Thoracic aorta (tissue), 2 donors: ENCODE results near the gene DIP2A. TPM values are rescaled to one million over a fixed set of nuclear protein-coding genes. Genes with fewer than 3 reads are reported as not detected.

Source experiments
- ATAC-seq: fragments of 150-250 bp; one replicate; pipeline ENCODE4 v1.8.0; 2017; ENCODE audit warnings: low read depth; ENCODE audit not compliant: insufficient number of reproducible peaks, low FRiP score
- DNase-seq: peaks from one replicate; pipeline ENCODE4 v3.0.0-alpha.2; 2020; ENCODE audit warnings: low spot score
- H3K27ac ChIP-seq, 2 donors: fragments of 200-600 bp; sonication (generic); 1 replicate in 1 of 2; 2 replicates in 1 of 2; pipeline ENCODE4 v1.5.1; 2016; ENCODE audit warnings: mild to moderate bottlenecking in 2 of 2, moderate library complexity in 2 of 2
- H3K27me3 ChIP-seq: fragments of 200-600 bp; sonication (generic); replicated peaks from 2 replicates; pipeline ENCODE4 v1.6.0; 2016; ENCODE audit warnings: mild to moderate bottlenecking; ENCODE audit not compliant: insufficient read depth
- H3K36me3 ChIP-seq: fragments of 200-600 bp; sonication (generic); one replicate; pipeline ENCODE4 v1.5.1; 2016
- H3K4me1 ChIP-seq, 2 donors: fragments of 200-600 bp; sonication (generic); 1 replicate in 1 of 2; 2 replicates in 1 of 2; pipeline versions ENCODE4 v1.5.1 to v1.6.0; 2016; ENCODE audit warnings: low read depth in 2 of 2, mild to moderate bottlenecking in 1 of 2; ENCODE audit not compliant: control insufficient read depth in 1 of 2
- H3K4me3 ChIP-seq: fragments of 200-600 bp; sonication (generic); 2 replicates; pipeline ENCODE4 v1.5.1; 2016; ENCODE audit warnings: mild to moderate bottlenecking
- H3K9me3 ChIP-seq: fragments of 200-600 bp; sonication (generic); 2 replicates; pipeline ENCODE4 v1.5.1; 2016
- total RNA-seq, 2 donors: library from RNA; depleted of rRNA; stranded (reverse); fragments of >200 nt; gene quantifications; one replicate each; pipeline versions ENCODE4 v1.1.0 to v1.2.3, GENCODE V29; 2016
- TF ChIP-seq, protein P1 (sequence below): fragments of 200-600 bp; sonication (generic); IDR thresholded peaks from one replicate; pipeline ENCODE4 v1.5.1; 2019; ENCODE audit warnings: antibody characterized with exemption

DIP2A gene
- total RNA-seq, 2 donors from 2014 or later = 47.7 to 58.3 TPM

GRCh38 chr21:46527801-46528200 lies 69.1 kb downstream of the DIP2A start:
- no peak for ATAC-seq

DNA sequence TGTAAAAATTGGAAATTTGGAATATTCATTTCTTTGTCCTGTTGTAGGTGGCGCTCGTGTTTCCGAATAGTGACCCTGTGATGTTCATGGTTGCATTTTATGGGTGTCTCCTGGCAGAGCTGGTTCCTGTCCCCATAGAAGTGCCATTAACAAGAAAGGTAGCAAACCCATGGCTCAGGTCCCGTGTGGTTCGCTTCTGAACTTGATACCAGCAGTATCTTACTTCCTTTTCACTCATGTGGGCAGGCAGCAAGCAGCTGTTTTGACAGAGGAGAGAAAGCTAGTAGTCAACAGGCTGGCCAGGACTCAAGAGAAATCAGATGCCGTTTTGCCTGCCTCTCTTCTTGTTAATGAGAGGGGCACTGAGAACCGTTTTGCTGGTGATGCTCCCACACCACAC lies 73.4 kb downstream of the DIP2A start:
- ATAC-seq (no peak), DNase-seq (no peak)
- H3K36me3 ChIP-seq = peaks cover 27% of the 10 kb centered on the region
- H3K27me3 ChIP-seq = no peaks in the 10 kb centered on the region
- H3K27ac ChIP-seq = no peak overlapping the region
- no peak overlapping the region for H3K4me3 ChIP-seq
- no peaks in the 10 kb centered on the region for H3K9me3 ChIP-seq
- H3K4me1 ChIP-seq = no peaks in the 10 kb centered on the region
- TF ChIP-seq, protein P1, sequence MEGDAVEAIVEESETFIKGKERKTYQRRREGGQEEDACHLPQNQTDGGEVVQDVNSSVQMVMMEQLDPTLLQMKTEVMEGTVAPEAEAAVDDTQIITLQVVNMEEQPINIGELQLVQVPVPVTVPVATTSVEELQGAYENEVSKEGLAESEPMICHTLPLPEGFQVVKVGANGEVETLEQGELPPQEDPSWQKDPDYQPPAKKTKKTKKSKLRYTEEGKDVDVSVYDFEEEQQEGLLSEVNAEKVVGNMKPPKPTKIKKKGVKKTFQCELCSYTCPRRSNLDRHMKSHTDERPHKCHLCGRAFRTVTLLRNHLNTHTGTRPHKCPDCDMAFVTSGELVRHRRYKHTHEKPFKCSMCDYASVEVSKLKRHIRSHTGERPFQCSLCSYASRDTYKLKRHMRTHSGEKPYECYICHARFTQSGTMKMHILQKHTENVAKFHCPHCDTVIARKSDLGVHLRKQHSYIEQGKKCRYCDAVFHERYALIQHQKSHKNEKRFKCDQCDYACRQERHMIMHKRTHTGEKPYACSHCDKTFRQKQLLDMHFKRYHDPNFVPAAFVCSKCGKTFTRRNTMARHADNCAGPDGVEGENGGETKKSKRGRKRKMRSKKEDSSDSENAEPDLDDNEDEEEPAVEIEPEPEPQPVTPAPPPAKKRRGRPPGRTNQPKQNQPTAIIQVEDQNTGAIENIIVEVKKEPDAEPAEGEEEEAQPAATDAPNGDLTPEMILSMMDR = no peak

More at GRCh38 chr21:46527801-46528200, 69.1 kb downstream of the DIP2A start:
- Histone ChIP-seq H3K9me3 (no peaks in the 10 kb centered on the region), H3K27me3 (no peaks in the 10 kb centered on the region), H3K36me3 (peaks cover 3% of the 10 kb centered on the region), H3K4me3 (no peak overlapping the region), H3K27ac (no peak overlapping the region), H3K4me1 (no peaks in the 10 kb centered on the region)
- TF ChIP-seq, protein P1 = no peak
- no peak for DNase-seq

- DNase-seq (no peak), ATAC-seq (no peak)
- no peaks in the 10 kb centered on the region for H3K27me3 ChIP-seq
- no peaks in the 10 kb centered on the region for H3K4me1 ChIP-seq
- TF ChIP-seq, protein P1 = no peak
- H3K36me3 ChIP-seq = peaks cover 63% of the 10 kb centered on the region
- no peak overlapping the region for H3K27ac ChIP-seq
- no peak overlapping the region for H3K4me3 ChIP-seq
- H3K9me3 ChIP-seq = no peaks in the 10 kb centered on the region
These were observed 78.3 kb downstream of the DIP2A start for GRCh38 chr21:46537026-46537425.

DNA sequence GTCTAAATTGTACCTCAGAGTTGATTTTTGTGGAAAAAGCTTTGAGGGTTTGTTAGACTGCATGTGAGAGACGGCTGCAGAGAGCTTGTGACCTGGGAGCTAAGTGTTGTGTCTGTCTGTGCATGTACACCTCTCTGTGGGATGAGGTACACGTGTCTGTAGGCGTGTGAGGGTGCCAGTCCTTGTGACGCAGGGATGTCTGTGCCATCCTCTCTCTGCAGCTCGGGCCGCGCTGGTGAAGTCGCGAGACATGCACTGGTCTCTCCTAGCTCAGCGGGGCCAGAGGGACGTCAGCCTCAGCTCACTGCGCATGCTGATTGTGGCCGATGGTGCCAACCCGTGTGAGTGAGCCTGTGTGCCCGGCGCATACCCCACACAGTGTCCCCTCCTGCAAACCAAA lies 79.6 kb downstream of the DIP2A start:
- Histone ChIP-seq H3K9me3 (no peaks in the 10 kb centered on the region), H3K4me1 (no peaks in the 10 kb centered on the region), H3K36me3 (peaks cover 71% of the 10 kb centered on the region), H3K27ac (no peak overlapping the region), H3K4me3 (no peak overlapping the region), H3K27me3 (no peaks in the 10 kb centered on the region)
- ATAC-seq = no peak
- TF ChIP-seq, protein P1 = no peak
- no peak for DNase-seq

DNA sequence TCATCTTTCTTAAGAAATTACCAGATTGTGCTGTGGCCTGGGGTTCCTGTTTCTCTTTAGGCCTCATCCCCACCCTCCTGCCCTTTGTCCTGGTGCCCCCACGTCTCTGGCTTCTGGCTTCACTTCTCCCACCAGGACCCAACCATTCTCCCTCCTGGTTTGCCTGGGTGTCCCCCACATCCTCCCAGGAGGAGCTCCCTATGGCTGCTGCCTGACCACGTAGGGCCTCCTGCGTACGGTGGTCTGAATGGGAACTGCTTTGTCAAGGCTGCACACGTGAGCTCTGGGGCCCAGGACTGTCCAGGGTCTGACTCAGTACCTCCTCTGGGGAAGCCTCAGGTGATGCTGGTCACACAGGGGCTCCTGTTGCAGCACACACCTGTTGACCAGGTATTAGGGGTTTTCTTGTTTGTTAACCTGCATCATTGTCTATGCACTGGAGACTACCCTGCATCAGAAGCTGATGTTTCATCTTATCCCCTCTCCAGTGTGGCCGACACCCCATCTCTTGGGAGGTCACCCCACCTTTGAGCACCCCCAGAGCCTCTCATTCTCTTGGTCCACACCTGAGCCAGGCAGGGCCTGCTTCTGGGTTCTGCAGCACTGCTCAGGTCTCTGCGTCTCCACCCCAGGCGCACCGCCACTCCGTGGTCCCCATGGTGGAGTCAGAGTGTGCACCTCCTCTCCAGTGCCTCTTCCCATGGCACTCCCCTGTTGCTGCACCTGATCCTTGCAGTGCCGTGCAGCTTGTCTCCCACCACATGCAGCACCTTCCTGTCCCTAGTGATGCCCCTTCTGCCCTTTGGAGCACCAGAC lies 80.4 kb downstream of the DIP2A start:
- DNase-seq (no peak), ATAC-seq (no peak)
- Histone ChIP-seq H3K4me1 (no peaks in the 10 kb centered on the region), H3K9me3 (no peaks in the 10 kb centered on the region), H3K27me3 (no peaks in the 10 kb centered on the region), H3K36me3 (peaks cover 64% of the 10 kb centered on the region), H3K27ac (no peak overlapping the region), H3K4me3 (no peak overlapping the region)
- TF ChIP-seq, protein P1 = no peak
